HepG2 (cell line): ENCODE results near the gene VAX1. TPM values are rescaled to one million over a fixed set of nuclear protein-coding genes. Genes with fewer than 3 reads are reported as not detected.

ENCODE experiments used
- ATAC-seq: fragments of 200-7000 bp; cut with Tn5 transposase; 3 replicates; pipeline ENCODE4 v1.9.1; 2020; ENCODE audit warnings: mild to moderate bottlenecking, moderate library complexity
- BruUV-seq: library from RNA; stranded (reverse); fragments of 400-500 nt; replicated peaks from 2 replicates; lab custom pipeline; 2021; lab: Mats Ljungman, UMichigan
- CTCF ChIA-PET: fragments of 300-600 bp; formaldehyde crosslinking; extraction: SDS; loops from one replicate; lab custom pipeline; 2021; ENCODE audit warnings: low total read pairs, inconsistent platforms, low intra/inter-chr PET ratio; lab: Yijun Ruan, JAX
- POLR2A ChIA-PET: fragments of 350-600 bp; sonication (Branson Sonifier 250); formaldehyde crosslinking; loops from one replicate; lab custom pipeline; 2020; ENCODE audit warnings: antibody characterized with exemption, inconsistent platforms; lab: Yijun Ruan, JAX
- DNase-seq: peaks from one replicate; pipeline ENCODE4 v3.0.0-alpha.2; 2015; ENCODE audit warnings: low spot score
- FAIRE-seq: peaks from 3 replicates; lab custom pipeline; 2011; peaks lifted over from hg19 to GRCh38; lab: Jason Lieb, UNC
- H2AFZ ChIP-seq: one replicate; pipeline ENCODE4 v1.6.1; 2011; ENCODE audit warnings: low read length, inconsistent platforms
- H3K27ac ChIP-seq: fragments of 300-600 bp; 3 replicates; pipeline ENCODE4 v1.8.0; 2011; ENCODE audit warnings: mixed run types, mild to moderate bottlenecking, mixed read lengths, low read length, inconsistent platforms; ENCODE audit not compliant: insufficient read depth; ENCODE audit errors: extremely low read length
- H3K27me3 ChIP-seq, 2 experiments: fragments of 200-600 bp in 1 of 2; 2 replicates in 1 of 2; 3 replicates in 1 of 2; pipeline versions ENCODE4 v1.6.0 to v1.8.0; 2011; ENCODE audit warnings: low read length in 2 of 2, mild to moderate bottlenecking in 2 of 2, moderate library complexity in 2 of 2, inconsistent platforms in 1 of 2; ENCODE audit not compliant: insufficient read depth in 2 of 2, control insufficient read depth in 1 of 2
- H3K36me3 ChIP-seq, 2 experiments: fragments of 200-600 bp in 1 of 2; replicated peaks in 1 of 2; 2 replicates in 1 of 2; 3 replicates in 1 of 2; pipeline versions ENCODE4 v1.5.1 to v1.8.0; 2011; ENCODE audit warnings: low read length in 2 of 2, inconsistent platforms in 1 of 2; ENCODE audit not compliant: insufficient read depth in 2 of 2, control insufficient read depth in 1 of 2
- H3K4me1 ChIP-seq: 2 replicates; pipeline ENCODE4 v1.5.1; 2012; ENCODE audit warnings: low read length, inconsistent platforms; ENCODE audit not compliant: insufficient read depth
- H3K4me2 ChIP-seq: 2 replicates; pipeline ENCODE4 v1.6.0; 2011; ENCODE audit warnings: low read depth, low read length, inconsistent platforms
- H3K4me3 ChIP-seq, 3 experiments: fragments of 200-600 bp in 1 of 3; sonication (generic), shearing (Covaris generic) in 1 of 3; replicated peaks in 1 of 3; 2 replicates each; pipeline ENCODE4 v1.5.1; 2011 to 2016; ENCODE audit warnings: low read length in 3 of 3, inconsistent platforms in 2 of 3, low read depth in 2 of 3, mild to moderate bottlenecking in 2 of 3, control low read depth in 1 of 3, mixed read lengths in 1 of 3; ENCODE audit not compliant: insufficient read depth in 1 of 3
- H3K79me2 ChIP-seq: one replicate; pipeline ENCODE4 v1.6.1; 2011; ENCODE audit warnings: low read length, inconsistent platforms; ENCODE audit not compliant: insufficient read depth
- H3K9ac ChIP-seq: 2 replicates; pipeline ENCODE4 v1.6.0; 2011; ENCODE audit warnings: mild to moderate bottlenecking, low read depth, low read length, inconsistent platforms; ENCODE audit not compliant: insufficient read depth
- H3K9me3 ChIP-seq: 2 replicates; pipeline ENCODE4 v1.5.1; 2012; ENCODE audit warnings: mild to moderate bottlenecking, low read length
- H4K20me1 ChIP-seq: 2 replicates; pipeline ENCODE4 v1.6.0; 2011; ENCODE audit warnings: inconsistent platforms, mild to moderate bottlenecking, low read length, moderate library complexity; ENCODE audit not compliant: insufficient read depth
- HOXA7 ChIP-seq: sonication (generic); formaldehyde crosslinking; IDR thresholded peaks from 2 replicates; pipeline ENCODE4 v1.8.1; 2022; ENCODE audit warnings: mild to moderate bottlenecking, missing genetic modification reagents, moderate library complexity
- SETDB1 ChIP-seq: sonication (generic); formaldehyde crosslinking; IDR thresholded peaks from 2 replicates; pipeline ENCODE4 v1.5.1; 2020; ENCODE audit warnings: missing genetic modification reagents, mild to moderate bottlenecking, borderline replicate concordance
- SRY ChIP-seq: sonication (generic); formaldehyde crosslinking; IDR thresholded peaks from 2 replicates; pipeline ENCODE4 v1.8.0; 2022; ENCODE audit warnings: mild to moderate bottlenecking, missing genetic modification reagents
- ZNF451 ChIP-seq: sonication (generic); formaldehyde crosslinking; IDR thresholded peaks from 2 replicates; pipeline ENCODE4 v1.5.0; 2020; ENCODE audit warnings: mild to moderate bottlenecking, missing genetic modification reagents
- ZNF740 ChIP-seq: sonication (generic); formaldehyde crosslinking; IDR thresholded peaks from 2 replicates; pipeline ENCODE4 v1.4.0; 2020; ENCODE audit warnings: missing genetic modification reagents
- WGBS: methylation state at CpG from one replicate; pipeline ENCODE4 v1.1.6; 2017; ENCODE audit warnings: low lambda C conversion rate; 5-methylcytosine and 5-hydroxymethylcytosine counted together
- in situ Hi-C: cut with HindIII; loops from 2 replicates; pipeline ENCODE4 v1.10.0; 2017; ENCODE audit warnings: low pct_unique_long_range_greater_than_20kb; ENCODE audit not compliant: extremely low pct_ligation_motif_present
- intact Hi-C: fragments of 100-400 bp; cut with micrococcal nuclease; formaldehyde crosslinking; loops from one replicate; pipeline ENCODE4 v1.10.0; 2022; ENCODE audit not compliant: unreplicated experiment
- polyA plus RNA-seq, 8 experiments: library from polyadenylated mRNA; depleted of rRNA in 3 of 8; stranded (reverse) in 7 of 8; unstranded in 1 of 8; fragments of >200 nt; fragmentation: Illumina TruSeq in 4 of 8; extraction: Trizol in 4 of 8; gene quantifications; 2 replicates each; pipeline versions ENCODE4 v1.2.1 to v1.2.3, GENCODE V29; 2011 to 2016; ENCODE audit warnings: low read depth in 4 of 8, missing spikeins in 1 of 8, mixed read lengths in 1 of 8; ENCODE audit not compliant: insufficient read depth in 1 of 8
- total RNA-seq, 5 experiments: library from RNA; depleted of rRNA; stranded (reverse); fragments of >200 nt; fragmentation: Illumina TruSeq; extraction: Trizol; gene quantifications; 2 replicates each; pipeline ENCODE4 v1.2.3, GENCODE V29; 2016; ENCODE audit warnings: low read depth in 1 of 5
- TF ChIP-seq, protein P1 (sequence below): sonication (generic); formaldehyde crosslinking; IDR thresholded peaks from 2 replicates; pipeline ENCODE4 v1.4.0; 2020; ENCODE audit warnings: mild to moderate bottlenecking, missing genetic modification reagents, borderline replicate concordance
- TF ChIP-seq, protein P2 (sequence below): sonication (generic); formaldehyde crosslinking; IDR thresholded peaks from 2 replicates; pipeline ENCODE4 v1.4.0; 2020; ENCODE audit warnings: mild to moderate bottlenecking, missing genetic modification reagents
- TF ChIP-seq, protein P3 (sequence below): sonication (generic); formaldehyde crosslinking; conservative IDR thresholded peaks from 2 replicates; pipeline ENCODE4 v1.8.0; 2022; ENCODE audit warnings: mild to moderate bottlenecking, moderate library complexity, missing genetic modification reagents
- TF ChIP-seq, protein P4 (sequence below): sonication (generic); formaldehyde crosslinking; IDR thresholded peaks from 2 replicates; pipeline ENCODE4 v1.4.0; 2020; ENCODE audit warnings: missing genetic modification reagents

VAX1 gene
- total and polyA plus RNA-seq, 2 of the 13 experiments (the other 11 are each of a cell fraction or from before 2014, with no cell fraction given): not detected

- FAIRE-seq (no peak), ATAC-seq (no peak), DNase-seq (no peak)
- BruUV-seq: no TSS peak
- WGBS: under 1% methylated on average over 3 of the region's 3 CpGs
- TF ChIP-seq SETDB1 (CRISPR knock-in tag): no peak
- TF ChIP-seq, protein P1, sequence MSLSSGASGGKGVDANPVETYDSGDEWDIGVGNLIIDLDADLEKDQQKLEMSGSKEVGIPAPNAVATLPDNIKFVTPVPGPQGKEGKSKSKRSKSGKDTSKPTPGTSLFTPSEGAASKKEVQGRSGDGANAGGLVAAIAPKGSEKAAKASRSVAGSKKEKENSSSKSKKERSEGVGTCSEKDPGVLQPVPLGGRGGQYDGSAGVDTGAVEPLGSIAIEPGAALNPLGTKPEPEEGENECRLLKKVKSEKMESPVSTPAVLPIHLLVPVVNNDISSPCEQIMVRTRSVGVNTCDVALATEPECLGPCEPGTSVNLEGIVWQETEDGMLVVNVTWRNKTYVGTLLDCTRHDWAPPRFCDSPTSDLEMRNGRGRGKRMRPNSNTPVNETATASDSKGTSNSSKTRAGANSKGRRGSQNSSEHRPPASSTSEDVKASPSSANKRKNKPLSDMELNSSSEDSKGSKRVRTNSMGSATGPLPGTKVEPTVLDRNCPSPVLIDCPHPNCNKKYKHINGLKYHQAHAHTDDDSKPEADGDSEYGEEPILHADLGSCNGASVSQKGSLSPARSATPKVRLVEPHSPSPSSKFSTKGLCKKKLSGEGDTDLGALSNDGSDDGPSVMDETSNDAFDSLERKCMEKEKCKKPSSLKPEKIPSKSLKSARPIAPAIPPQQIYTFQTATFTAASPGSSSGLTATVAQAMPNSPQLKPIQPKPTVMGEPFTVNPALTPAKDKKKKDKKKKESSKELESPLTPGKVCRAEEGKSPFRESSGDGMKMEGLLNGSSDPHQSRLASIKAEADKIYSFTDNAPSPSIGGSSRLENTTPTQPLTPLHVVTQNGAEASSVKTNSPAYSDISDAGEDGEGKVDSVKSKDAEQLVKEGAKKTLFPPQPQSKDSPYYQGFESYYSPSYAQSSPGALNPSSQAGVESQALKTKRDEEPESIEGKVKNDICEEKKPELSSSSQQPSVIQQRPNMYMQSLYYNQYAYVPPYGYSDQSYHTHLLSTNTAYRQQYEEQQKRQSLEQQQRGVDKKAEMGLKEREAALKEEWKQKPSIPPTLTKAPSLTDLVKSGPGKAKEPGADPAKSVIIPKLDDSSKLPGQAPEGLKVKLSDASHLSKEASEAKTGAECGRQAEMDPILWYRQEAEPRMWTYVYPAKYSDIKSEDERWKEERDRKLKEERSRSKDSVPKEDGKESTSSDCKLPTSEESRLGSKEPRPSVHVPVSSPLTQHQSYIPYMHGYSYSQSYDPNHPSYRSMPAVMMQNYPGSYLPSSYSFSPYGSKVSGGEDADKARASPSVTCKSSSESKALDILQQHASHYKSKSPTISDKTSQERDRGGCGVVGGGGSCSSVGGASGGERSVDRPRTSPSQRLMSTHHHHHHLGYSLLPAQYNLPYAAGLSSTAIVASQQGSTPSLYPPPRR (CRISPR knock-in tag): no peak
- TF ChIP-seq HOXA7 (CRISPR knock-in tag): no peak
- TF ChIP-seq, protein P2, sequence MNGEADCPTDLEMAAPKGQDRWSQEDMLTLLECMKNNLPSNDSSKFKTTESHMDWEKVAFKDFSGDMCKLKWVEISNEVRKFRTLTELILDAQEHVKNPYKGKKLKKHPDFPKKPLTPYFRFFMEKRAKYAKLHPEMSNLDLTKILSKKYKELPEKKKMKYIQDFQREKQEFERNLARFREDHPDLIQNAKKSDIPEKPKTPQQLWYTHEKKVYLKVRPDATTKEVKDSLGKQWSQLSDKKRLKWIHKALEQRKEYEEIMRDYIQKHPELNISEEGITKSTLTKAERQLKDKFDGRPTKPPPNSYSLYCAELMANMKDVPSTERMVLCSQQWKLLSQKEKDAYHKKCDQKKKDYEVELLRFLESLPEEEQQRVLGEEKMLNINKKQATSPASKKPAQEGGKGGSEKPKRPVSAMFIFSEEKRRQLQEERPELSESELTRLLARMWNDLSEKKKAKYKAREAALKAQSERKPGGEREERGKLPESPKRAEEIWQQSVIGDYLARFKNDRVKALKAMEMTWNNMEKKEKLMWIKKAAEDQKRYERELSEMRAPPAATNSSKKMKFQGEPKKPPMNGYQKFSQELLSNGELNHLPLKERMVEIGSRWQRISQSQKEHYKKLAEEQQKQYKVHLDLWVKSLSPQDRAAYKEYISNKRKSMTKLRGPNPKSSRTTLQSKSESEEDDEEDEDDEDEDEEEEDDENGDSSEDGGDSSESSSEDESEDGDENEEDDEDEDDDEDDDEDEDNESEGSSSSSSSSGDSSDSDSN (CRISPR knock-in tag): no peak
- TF ChIP-seq, protein P3, sequence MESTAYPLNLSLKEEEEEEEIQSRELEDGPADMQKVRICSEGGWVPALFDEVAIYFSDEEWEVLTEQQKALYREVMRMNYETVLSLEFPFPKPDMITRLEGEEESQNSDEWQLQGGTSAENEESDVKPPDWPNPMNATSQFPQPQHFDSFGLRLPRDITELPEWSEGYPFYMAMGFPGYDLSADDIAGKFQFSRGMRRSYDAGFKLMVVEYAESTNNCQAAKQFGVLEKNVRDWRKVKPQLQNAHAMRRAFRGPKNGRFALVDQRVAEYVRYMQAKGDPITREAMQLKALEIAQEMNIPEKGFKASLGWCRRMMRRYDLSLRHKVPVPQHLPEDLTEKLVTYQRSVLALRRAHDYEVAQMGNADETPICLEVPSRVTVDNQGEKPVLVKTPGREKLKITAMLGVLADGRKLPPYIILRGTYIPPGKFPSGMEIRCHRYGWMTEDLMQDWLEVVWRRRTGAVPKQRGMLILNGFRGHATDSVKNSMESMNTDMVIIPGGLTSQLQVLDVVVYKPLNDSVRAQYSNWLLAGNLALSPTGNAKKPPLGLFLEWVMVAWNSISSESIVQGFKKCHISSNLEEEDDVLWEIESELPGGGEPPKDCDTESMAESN (CRISPR knock-in tag): no peak
- TF ChIP-seq, protein P4, sequence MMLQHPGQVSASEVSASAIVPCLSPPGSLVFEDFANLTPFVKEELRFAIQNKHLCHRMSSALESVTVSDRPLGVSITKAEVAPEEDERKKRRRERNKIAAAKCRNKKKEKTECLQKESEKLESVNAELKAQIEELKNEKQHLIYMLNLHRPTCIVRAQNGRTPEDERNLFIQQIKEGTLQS: no peak
- TF ChIP-seq ZNF740: no peak
- TF ChIP-seq SRY (CRISPR knock-in tag): no peak
- TF ChIP-seq ZNF451 (CRISPR knock-in tag): no peak
- POLR2A ChIA-PET: no interaction called here
- CTCF ChIA-PET: no interaction called here
- no peaks in the 10 kb centered on the region for H3K36me3 ChIP-seq
- H4K20me1 ChIP-seq: no peaks in the 10 kb centered on the region
- H3K27me3 ChIP-seq: peaks cover 0 to 8% of the 10 kb centered on the region in 2 experiments; a peak in 1 of 5 replicates
- no peak overlapping the region for H3K27ac ChIP-seq
- no peak overlapping the region for H3K4me3 ChIP-seq
- no peaks in the 10 kb centered on the region for H3K4me1 ChIP-seq
- no peak overlapping the region for H3K4me2 ChIP-seq
- intact Hi-C loops: no loop called here
- H3K9ac ChIP-seq: no peak overlapping the region
- H3K9me3 ChIP-seq: no peaks in the 10 kb centered on the region
- no peaks in the 10 kb centered on the region for H3K79me2 ChIP-seq
- in situ Hi-C loops: no loop called here
- no peak overlapping the region for H2AFZ ChIP-seq
Measured at GRCh38 chr10:117086546-117086945, 51.5 kb downstream of the VAX1 start.
